ENCODE measurements around the gene C9.
"Not testable (repeated sequence)": the region's sequence is repeated elsewhere in the genome, so short reads cannot be mapped to it uniquely, and the experiment has no call there.

C9 gene

DNA sequence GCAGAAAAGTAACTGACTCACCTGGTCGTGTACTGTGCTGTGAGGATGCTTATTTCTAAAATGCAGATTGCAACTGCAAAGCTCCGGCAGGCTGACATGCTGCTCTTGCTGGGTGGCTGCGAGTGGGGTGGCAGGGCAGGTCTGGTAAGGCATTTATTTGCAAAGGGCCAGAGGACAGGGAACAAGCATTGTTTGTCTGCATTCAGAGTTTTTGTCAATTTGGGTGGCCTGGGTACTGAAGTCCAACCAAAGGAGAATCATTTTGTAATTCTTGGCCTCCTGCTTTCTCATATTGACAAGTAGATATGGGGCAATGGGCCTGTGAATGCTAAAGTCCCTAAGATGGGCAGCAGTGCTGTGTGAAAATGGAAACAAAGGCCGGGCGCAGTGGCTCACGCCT is at the start of gene C9:
C9 (minus strand) TSS at position 129 of the 400 bp plus-strand sequence; CDS start at position 98, 31 bp downstream.
- DNase-seq (ENCODE audit: low spot score), result no peak

DNA sequence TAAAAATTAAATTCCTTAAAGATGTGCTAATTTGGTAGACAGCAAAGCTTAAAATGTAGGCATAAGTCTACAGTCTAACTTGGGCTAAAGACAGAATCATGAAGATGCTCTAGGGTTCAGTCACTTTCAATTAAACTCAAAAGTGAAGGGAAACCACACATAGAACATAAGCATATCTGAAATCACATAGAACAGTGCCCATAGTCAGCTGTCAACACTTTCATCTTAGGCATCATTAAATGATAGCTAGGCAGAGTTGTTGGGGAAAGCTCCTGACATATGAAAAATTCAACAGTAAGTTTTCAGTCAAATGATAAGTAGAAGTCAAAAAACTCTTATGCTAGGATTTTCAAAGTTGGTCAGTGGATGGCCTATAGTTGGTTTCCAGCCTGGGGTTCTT is 49.5 kb upstream of the C9 start:
- no peak for DNase-seq (ENCODE audit: low spot score)

DNA sequence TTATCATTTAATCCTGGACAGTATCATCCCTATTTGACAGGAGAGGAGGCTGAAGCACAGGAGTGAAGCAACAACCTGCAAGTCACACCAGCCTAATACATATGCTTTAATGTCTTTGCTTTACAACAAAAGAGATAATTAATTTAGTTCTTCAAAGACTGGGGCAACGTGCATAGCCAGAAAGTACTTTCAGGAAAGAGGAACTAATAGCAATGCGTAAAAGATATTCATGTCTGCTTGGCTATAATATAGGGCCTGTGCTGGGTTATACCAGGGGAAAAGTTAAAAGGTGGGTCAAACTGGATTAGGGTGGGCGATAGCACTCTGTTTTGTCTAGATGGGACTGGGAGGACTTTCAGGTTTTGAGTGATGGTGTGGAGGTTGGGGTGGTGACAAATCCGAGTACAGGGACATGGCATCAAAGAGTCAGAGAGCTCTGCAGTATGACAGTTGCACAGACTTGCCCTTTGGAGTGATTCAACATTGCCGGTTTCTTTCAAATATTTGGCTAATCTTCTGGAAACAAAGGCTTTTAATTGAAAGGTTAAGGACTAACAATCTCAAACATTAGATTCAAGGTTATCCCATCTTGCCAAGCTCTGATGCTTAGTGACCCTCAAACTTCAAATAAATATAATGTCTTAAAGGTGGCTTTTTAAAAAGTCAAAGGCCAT is 48.6 kb upstream of the C9 start:
- no peak for DNase-seq (ENCODE audit: low spot score)

DNA sequence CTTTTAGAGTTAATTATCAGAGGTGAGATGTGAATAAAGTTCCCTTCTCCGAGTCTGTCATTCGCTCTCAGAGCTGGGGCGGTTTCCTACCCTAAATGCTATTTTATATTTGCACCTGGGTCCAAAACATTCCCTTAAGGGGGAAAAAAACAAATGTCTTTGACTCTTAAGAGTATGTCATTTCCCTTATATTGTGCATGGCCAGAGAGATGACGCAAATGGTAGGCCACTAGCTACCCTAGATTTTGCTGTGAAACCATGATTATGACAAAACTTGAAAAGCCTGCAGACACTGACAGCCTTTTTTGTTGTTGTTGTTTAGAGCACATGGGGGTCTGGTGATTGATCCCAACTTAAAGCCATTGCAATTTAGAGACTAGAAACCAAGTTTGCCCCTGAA is 47.7 kb upstream of the C9 start:
- no peak for DNase-seq (ENCODE audit: low spot score)

DNA sequence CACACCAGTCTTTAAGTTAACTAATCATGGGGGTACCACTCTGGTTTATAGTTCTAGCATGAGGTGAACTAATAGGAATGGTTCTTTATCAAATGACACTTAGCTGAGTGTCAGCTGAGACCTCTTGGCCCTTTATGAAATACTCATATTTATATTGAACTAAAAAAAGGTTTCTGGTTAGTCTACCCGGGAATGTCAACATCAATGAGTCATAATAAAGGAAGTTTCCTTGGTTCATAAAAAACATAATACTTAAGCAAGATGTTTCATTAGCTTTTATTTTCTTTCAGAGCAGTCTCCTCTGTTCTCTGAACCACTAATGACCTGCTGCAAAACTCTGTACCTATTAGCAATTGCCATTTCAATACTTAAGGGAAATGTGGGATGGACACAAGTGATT is 46.8 kb upstream of the C9 start:
- no peak for DNase-seq (ENCODE audit: low spot score)

DNA sequence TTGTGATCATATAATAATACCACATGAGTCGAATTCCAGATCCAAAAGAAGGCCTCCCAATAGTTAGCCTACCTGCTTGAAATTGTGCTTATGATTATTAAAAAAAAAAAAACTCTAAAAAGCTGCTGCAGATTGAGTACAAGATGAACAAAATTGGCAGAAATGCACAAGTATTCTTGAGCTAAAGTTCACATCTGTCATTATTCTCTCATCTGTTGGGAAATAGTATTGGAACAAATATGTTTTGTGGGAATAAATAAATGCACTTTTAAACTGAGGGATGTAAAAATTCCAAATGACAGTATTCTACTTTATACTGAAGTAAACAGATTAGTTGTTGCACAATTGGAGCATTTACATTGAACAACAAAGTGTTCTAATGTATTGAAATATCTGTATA is 44.7 kb upstream of the C9 start:
- DNase-seq (ENCODE audit: low spot score), result no peak

DNA sequence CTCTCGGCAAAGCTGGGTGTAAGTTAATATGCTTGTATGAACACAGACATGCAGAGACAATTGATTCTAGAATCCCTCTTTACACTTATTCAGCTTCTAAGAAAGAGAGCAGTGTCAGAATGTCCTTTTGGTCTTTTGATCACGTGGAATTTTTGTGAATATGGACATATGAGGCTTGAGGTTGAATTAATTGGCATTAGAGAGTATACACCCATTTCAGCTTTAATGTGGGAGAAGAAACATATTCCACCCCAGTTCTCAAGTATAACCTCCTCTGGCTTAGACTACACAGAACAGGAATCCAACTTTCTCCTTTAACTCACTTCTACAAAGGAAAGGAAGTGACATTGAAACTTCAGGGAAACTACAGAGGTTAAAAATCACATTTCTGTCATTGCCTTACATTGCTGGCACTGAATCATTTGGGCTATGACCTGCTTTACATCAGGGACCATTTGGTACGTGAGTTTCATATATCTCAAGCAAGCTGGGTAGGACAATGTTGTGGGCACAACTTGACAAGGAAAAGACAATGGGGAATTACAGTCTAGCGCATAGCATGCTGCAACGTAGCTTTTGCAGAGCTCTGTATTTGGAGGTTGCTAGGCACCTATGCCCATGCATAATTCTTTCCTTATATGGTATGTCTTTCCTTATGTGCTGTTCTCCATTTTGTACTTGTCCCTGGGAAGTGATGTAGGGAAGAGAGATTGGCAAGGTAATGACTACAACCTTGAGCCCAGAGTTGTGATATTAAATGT is 41.0 kb upstream of the C9 start:
- no peak for DNase-seq (ENCODE audit: low spot score)

DNA sequence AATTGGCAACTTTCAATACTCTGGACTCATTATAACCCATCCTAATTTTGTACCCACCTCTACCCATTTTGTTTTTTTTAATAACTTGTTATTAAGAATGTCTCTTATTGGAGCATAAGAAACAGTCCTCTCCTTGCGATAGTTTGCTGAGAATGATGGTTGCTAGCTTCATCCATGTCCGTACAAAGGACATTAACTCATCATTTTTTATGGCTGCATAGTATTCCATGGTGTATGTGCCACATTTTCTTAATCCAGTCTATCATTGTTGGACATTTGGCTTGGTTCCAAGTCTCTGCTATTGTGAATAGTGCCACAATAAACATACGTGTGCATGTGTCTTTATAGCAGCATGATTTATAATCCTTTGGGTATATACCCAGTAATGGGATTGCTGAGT is 39.5 kb upstream of the C9 start:
- DNase-seq (ENCODE audit: low spot score), result not testable (repeated sequence)

DNA sequence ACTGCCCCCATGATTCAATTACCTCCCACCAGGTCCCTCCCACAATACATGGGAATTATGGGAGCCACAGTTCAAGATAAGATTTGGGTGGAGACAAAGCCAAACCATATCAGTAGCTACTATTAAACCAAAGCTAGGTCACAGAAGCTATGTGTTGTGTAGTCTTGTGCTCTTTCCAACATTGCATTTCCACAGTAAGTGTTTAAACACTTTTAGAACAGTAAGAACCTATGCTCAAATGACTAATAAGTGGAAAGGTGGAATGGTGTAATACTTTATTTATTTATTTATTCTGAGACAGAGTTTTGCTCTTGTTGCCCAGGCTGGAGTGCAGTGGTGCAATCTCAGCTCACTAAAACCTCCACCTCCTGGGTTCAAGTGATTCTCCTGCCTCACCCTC is 37.8 kb upstream of the C9 start:
- DNase-seq (ENCODE audit: low spot score), result not testable (repeated sequence)

DNA sequence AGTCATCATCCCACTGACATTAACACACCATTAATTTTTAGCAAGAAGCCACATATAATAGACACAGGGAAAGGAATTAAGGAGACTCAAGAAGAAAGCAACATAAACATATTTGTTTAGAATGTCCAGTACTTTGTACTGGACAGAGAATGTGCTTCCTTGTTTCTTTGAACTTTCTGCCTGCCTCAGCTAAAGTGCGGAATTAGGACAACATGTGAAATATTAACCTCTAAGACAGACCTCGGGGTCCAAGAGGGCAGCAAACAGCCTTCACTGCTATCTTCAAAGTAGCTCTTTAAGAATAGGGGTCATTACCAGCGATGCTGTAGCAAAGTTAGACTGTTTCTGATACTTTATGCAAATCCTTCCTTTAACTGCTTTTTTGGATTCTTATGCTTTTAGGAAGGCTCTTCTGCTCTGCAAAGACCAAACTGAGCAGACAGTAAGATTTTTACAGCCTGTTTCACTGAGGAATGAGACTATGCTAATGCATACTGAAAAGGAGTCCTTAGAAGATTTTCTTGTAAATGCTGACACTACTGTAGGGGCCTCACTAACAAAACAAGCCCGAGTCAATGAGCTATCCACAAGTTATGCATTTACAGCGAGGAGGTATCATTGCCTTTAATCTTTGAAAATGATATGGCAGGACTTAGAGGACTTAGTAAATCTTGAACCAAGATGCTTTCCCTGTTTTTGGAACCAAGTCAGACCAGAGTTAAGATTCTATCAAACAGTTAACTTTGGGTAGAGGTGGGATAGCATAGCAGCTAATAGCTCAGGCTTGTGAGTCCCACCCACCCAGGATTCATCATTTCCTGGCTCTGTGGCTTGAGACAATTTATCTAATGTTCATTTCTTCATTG is 36.7 kb upstream of the C9 start:
- DNase-seq (ENCODE audit: low spot score), result no peak

DNA sequence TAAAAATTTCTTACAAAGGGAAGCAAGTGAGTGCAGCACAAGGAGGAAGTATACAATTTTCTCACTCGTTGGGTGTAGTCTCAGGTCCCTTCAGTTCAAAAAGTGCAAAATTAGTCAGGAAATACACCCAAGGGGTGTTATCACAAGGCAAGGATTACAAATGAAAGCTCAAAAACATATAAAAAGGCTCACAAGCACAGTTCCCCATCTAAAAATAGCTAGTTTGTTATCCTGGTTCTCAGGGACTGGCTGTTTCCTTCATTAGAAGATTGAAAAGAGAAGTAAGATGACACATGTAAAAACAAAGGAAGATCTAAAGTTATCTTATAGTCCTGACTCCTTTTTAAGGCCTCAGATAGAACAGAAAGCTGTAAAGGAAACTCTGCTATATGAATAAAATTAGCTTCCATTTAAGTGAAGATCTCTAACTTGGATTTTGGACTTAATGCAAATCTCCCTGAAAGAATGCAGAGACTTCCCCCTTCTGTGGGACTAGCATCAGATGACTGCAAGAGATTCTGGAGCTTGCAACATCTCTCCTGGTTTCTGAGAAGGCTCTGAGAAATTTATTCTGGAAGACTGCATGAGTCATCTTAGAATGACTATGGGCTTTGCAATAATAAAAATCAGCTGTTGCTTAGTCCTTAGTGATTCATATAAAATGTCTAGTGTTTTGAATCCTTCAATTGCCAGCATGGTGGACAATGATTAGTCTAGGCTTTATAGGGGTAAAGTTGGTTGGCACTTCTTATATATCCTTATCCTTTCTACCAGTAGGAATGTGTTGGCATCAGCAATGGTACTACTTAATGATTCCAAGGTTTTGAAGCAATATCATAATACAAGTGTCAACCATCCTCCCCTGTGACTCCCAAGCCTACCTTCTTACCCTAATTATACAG is 35.1 kb upstream of the C9 start:
- DNase-seq (ENCODE audit: low spot score), result peak; percentile 46

DNA sequence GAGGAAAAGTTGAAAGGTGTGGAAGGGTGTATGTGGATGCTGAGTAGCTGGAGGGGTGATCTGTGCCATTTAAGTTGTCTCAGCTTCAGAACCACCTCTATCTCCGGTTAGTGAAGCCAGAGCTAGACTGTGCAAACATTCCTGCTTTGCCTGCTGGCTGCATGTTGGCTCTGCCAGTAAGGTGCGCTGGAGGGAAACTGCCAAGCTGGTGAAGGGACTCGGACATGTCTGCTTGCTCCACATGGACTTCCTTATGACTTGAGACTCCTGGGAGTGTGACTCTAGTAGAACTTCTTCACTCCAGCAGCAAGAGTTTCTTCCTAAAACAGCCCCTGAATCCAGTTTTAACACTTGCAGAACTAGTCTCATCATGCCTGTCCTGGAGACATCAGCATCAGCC is 32.5 kb upstream of the C9 start:
- no peak for DNase-seq (ENCODE audit: low spot score)

DNA sequence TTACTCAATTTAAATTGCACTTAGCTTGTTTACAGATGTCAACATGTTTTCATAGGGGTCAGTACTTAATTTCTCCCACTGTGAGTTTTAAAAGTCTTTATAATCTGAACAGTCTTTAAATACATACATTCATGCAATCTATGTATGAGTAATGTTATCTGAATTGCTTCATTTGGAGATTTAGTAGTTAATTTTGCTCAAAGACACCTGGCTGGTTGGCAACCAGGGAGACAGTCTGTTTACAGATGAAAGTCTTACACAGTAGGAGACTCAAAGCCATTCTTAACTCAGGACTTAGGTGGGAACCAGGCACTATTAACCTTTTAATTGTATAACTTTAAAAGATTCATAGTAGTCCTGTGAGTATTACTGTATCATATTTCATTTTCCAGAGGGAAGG is 31.2 kb upstream of the C9 start:
- DNase-seq (ENCODE audit: low spot score), result no peak

DNA sequence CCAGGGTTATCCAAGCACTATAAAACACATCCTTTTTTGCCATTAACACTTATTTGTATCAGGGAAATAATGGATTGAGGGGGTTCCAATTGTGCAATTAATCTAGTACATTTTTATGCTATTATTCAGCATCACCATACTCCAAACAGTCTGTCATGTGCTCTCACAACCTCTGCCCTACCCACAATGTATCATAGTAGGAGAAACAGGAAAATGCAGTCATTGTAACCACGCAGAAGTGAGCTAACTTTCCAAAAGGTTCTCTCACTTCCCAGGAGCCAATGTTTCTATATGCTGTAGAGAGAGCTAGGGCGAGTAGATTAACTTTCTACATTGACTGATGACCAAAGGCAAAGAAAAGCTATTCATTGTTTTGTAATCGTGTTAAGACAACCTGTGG is 30.7 kb upstream of the C9 start:
- no peak for DNase-seq (ENCODE audit: low spot score)

DNA sequence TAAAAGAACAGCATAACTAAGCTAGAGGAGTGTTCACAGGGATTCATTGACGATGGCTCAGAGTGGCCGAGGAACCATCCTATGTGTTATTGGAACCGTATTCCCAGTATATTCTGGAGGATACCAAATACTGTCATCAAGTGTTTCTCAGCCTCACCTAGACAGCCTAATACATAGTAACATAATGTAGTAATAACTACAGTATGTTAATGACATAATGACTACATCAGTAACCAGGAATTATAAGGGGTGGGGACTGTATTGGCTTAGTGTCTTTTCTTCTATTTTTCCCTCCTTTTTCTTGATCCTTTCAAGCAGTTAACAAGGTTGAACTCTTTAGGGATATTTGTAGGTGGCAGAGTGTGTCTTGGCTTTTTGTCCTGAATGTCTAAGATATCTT is 26.6 kb upstream of the C9 start:
- no peak for DNase-seq (ENCODE audit: low spot score)

DNA sequence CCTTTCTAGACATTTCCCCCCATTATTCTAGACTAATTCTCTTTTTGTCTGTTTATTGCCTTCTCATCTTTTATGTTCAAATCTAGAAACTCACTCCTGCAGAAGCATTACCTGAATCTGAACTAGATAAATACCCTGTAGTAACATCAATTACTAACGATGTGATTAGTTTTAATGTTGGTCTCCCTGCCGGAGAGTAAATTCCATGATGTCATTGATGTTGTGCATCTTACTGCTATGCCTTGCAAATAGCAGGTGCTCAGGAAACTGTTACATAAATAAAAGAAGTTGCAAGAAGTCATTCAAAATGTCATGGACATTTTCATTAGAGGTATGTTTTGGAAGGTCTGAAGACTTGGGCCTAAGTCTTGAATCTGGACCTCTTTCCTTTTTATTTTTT is 23.0 kb upstream of the C9 start:
- no peak for DNase-seq (ENCODE audit: low spot score)

DNA sequence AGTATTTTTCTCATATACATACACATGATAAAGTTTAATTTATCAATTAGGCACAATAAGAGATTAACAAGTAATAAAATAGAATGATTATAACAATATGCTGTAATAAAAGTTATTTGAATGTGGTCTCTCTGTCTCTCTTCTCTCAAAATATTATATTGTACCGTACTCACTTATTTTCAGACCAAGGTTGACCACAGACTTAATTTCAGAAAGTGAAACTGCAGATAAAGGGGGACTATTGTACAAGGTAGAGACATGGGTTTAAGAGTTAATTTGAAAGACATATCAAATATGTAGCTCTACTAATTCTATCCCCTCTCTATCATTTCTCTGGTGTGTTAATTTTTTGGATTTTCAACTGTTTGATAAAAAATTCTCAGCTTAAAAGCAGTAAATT is 20.0 kb upstream of the C9 start:
- DNase-seq (ENCODE audit: low spot score), result no peak

DNA sequence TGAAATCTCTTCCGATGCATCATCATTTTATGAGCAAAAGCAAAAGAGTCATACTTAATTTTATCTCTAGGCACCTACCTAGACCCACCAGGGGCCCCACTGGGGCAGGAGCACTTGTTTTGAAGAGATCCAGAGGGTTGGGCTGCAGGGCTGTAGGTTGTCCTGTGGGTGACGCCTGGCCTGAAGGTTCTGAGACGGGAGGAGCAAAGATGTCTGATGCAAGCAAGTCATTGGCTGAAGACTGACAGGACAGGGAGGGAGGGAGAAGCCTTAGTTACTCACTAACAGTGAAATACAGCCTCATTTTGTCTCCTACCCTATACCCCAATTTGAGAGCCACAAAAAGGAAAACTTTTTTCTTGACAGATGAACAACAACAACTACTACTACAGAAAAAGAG is 17.1 kb upstream of the C9 start:
- DNase-seq (ENCODE audit: low spot score), result no peak

DNA sequence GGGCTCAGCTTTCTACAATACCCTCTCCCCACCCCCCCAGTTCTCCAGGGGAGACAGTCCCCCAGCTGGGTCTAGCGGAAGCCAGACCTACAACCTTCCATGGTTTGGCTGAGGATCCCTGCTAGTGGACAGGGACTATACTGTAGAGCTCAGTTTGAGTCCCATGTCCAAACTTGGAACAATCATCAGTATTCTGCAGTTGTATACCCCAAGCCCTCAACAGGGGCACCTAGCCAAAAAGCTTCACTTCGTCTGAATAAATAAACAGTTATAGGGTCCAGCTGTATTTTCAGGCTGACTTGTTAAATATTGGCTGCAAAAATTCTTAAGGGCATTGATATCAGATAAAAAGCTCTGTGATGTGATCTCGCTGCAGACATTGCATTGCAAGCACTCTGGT is 15.4 kb upstream of the C9 start:
- peak; percentile 20 for DNase-seq (ENCODE audit: low spot score)

DNA sequence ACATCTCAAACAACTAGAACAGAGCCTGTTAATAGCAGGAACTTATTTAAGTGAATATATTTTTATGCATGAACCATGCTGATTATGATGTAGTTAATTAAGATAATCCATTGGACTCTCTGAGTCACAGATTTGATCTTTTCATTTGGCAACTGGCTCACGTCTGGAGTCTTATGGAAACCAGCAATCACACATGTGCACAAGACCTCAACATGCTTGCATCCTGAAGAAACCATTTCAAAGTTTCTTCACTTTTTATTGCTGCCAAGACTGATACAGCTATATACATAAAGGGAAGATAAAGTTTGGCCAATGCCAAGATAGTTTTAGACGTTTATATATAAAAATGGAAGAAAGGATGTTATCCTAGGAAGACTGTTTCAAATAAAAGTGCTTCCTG is 13.3 kb upstream of the C9 start:
- DNase-seq (ENCODE audit: low spot score), result no peak

DNA sequence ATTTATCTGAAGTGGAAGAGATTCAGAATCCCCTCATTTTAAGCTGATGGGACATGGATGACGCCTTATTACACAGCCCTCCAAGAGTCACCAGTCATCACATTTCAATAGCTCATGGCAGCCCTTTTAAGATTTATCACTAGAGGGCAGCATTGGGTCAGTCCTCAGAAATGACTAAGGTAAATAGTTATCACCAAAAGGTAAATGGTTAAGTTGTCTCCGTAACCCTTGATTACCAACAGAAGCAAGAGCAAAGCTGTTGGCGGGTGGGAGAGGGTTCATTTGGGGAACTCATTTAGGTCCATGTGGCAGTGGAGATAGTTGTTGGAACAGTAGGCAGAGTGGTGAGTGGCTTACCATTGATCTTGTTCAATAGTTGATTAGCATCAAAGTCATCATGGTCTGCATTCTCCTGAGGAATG is 12.0 kb upstream of the C9 start:
- peak; percentile 51 for DNase-seq (ENCODE audit: low spot score)

DNA sequence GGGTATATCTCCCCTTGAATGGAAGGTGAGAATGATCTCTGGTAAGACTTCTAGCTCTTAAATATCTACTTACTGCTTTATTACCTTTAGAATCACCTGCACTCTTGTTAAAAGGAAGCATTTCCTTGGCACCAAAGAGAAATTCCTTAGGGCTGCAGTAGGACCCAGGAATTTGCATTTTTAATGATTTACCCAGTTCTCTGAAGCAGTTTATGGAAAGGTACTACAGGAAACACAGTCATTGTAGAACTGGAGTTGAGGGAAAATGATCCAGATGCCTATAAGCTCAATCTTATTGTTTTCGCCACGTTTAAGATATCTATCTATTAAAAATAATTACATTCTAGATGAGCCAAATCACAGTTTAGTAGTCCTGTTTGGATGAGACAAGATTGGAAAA is 9.5 kb upstream of the C9 start:
- DNase-seq (ENCODE audit: low spot score), result no peak
